KMS-11 (cell line): Measurements from ENCODE around the gene XRCC2.

Source experiments
- H2AFZ ChIP-seq: fragments of 200-600 bp; sonication (generic); 2 replicates; pipeline ENCODE4 v1.6.1; 2016; ENCODE audit warnings: antibody characterized with exemption, mixed run types, low read depth
- H3K27ac ChIP-seq: fragments of 200-600 bp; sonication (generic); 2 replicates; pipeline ENCODE4 v1.6.1; 2016; ENCODE audit warnings: mild to moderate bottlenecking, mixed run types
- H3K27me3 ChIP-seq: fragments of 200-600 bp; sonication (generic); 2 replicates; pipeline ENCODE4 v1.6.1; 2017; ENCODE audit warnings: mild to moderate bottlenecking, low read depth, mixed run types, moderate library complexity; ENCODE audit not compliant: insufficient read depth
- H3K36me3 ChIP-seq: fragments of 200-600 bp; sonication (generic); 2 replicates; pipeline ENCODE4 v1.6.1; 2017; ENCODE audit warnings: mild to moderate bottlenecking, mixed run types; ENCODE audit not compliant: insufficient read depth
- H3K4me1 ChIP-seq: fragments of 200-600 bp; sonication (generic); 2 replicates; pipeline ENCODE4 v1.6.1; 2016; ENCODE audit warnings: mild to moderate bottlenecking, low read depth, mixed run types; ENCODE audit not compliant: poor library complexity, severe bottlenecking
- H3K4me2 ChIP-seq: fragments of 200-600 bp; sonication (generic); 2 replicates; pipeline ENCODE4 v1.7.0; 2016; ENCODE audit warnings: mild to moderate bottlenecking, mixed run types
- H3K4me3 ChIP-seq: fragments of 200-600 bp; sonication (generic); IDR thresholded peaks from 2 replicates; pipeline ENCODE4 v1.6.1; 2017; ENCODE audit warnings: low read depth, low read length, mixed read lengths; ENCODE audit not compliant: insufficient read depth
- H3K79me2 ChIP-seq: fragments of 200-600 bp; sonication (generic); 2 replicates; pipeline ENCODE4 v1.6.1; 2016; ENCODE audit warnings: low read depth, mixed run types; ENCODE audit not compliant: insufficient read depth
- H3K9ac ChIP-seq: fragments of 200-600 bp; sonication (generic); 2 replicates; pipeline ENCODE4 v1.6.1; 2016; ENCODE audit warnings: mild to moderate bottlenecking, mixed run types
- H4K20me1 ChIP-seq: fragments of 200-600 bp; sonication (generic); 2 replicates; pipeline ENCODE4 v1.6.1; 2016; ENCODE audit warnings: mild to moderate bottlenecking, mixed run types; ENCODE audit not compliant: insufficient read depth
- CTCF ChIP-seq: fragments of 200-600 bp; sonication (generic); conservative IDR thresholded peaks from 2 replicates; pipeline ENCODE4 v1.6.1; 2017; ENCODE audit warnings: low read depth, mild to moderate bottlenecking, antibody characterized with exemption, low read length, moderate library complexity, mixed read lengths

Gene XRCC2

GRCh38 chr7:152672626-152673025 is 3.3 kb downstream of the XRCC2 start:
- H3K27me3 ChIP-seq: no peaks in the 10 kb centered on the region
- H3K4me3 ChIP-seq: no peak overlapping the region
- peaks cover 66% of the 10 kb centered on the region for H3K4me1 ChIP-seq
- peak overlapping the region; percentile 11; the same call in 1 of the 2 replicates for H3K4me2 ChIP-seq
- H2AFZ ChIP-seq: no peak overlapping the region
- no peaks in the 10 kb centered on the region; the same call in 1 of the 2 replicates for H4K20me1 ChIP-seq
- H3K36me3 ChIP-seq: no peaks in the 10 kb centered on the region; the same call in 1 of the 2 replicates
- no peak overlapping the region for H3K9ac ChIP-seq
- no peak overlapping the region for H3K27ac ChIP-seq
- H3K79me2 ChIP-seq: peaks cover 76% of the 10 kb centered on the region
- TF ChIP-seq CTCF: no peak

GRCh38 chr7:152669758-152670157 is 6.2 kb downstream of the XRCC2 start:
- Histone ChIP-seq H3K79me2 (peaks cover 93% of the 10 kb centered on the region), H3K36me3 (no peaks in the 10 kb centered on the region; the same call in none of the 2 replicates), H3K27ac (peak overlapping the region; percentile 11; the same call in 1 of the 2 replicates), H3K4me1 (peaks cover 84% of the 10 kb centered on the region), H2AFZ (no peak overlapping the region), H4K20me1 (no peaks in the 10 kb centered on the region; the same call in 1 of the 2 replicates), H3K9ac (no peak overlapping the region), H3K4me3 (no peak overlapping the region), H3K27me3 (no peaks in the 10 kb centered on the region), H3K4me2 (no peak overlapping the region)
- TF ChIP-seq CTCF: no peak

DNA sequence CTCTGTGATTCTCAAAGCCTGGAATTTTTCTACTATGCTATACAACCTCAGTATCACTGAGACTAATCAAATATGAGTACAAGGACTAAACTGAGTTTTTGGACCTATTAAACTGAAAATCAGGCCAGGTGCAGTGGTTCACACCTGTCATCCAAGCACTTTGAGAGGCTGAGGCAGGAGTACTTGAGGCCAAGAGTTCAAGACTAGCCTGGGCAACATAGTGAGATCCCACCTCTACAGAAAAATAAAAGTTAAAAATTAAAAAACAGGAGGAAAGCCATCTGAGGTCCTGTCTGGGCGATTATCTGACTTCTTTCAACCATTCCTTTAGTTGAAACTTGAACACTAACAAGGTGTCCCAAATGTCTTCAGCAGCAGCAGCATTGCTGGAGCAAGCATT is 7.0 kb downstream of the XRCC2 start:
- Histone ChIP-seq H3K9ac (no peak overlapping the region), H3K36me3 (no peaks in the 10 kb centered on the region; the same call in none of the 2 replicates), H3K4me3 (no peak overlapping the region), H3K4me1 (peaks cover 79% of the 10 kb centered on the region), H3K27ac (peak overlapping the region; percentile 52; the same call in 1 of the 2 replicates), H3K27me3 (no peaks in the 10 kb centered on the region), H4K20me1 (no peaks in the 10 kb centered on the region; the same call in 1 of the 2 replicates), H2AFZ (no peak overlapping the region), H3K79me2 (peaks cover 95% of the 10 kb centered on the region), H3K4me2 (peak overlapping the region; percentile 32; the same call in 1 of the 2 replicates)
- no peak for TF ChIP-seq CTCF

DNA sequence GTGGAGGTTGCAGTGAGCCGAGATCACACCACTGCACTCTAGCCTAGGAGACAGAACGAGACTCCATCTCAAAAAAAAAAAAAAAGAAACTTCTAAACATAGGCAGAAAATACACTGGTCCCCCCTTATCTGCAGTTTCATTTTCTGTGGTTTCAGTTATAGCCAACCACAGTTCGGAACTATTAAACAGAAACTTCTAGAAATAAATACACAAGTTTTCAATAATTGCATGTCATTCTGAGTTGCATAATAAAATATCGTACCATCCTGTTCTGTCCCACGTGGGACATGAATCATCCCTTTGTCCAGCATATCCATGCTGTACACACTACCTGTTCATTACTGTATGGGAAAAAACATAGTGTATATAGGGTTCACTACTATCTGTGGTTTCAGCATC is 8.0 kb downstream of the XRCC2 start:
- Histone ChIP-seq H2AFZ (no peak overlapping the region), H3K36me3 (no peaks in the 10 kb centered on the region; the same call in none of the 2 replicates), H3K9ac (peak overlapping the region; percentile 14; the same call in 1 of the 2 replicates), H3K27me3 (no peaks in the 10 kb centered on the region), H3K4me3 (no peak overlapping the region), H3K79me2 (peaks cover 91% of the 10 kb centered on the region), H3K4me2 (peak overlapping the region; percentile 32), H3K27ac (peak overlapping the region; percentile 52), H3K4me1 (peaks cover 70% of the 10 kb centered on the region), H4K20me1 (no peaks in the 10 kb centered on the region; the same call in 1 of the 2 replicates)
- no peak for TF ChIP-seq CTCF
